IPS-18a (cell line): ENCODE results near the gene ITPR2.

Source experiments
- H3K27ac ChIP-seq: one replicate; pipeline ENCODE4 v1.5.1; 2013; ENCODE audit warnings: low read length
- H3K27me3 ChIP-seq: one replicate; pipeline ENCODE4 v1.6.1; 2013; ENCODE audit warnings: mild to moderate bottlenecking, low read length; ENCODE audit not compliant: control insufficient read depth, insufficient read depth
- H3K36me3 ChIP-seq: one replicate; pipeline ENCODE4 v1.6.1; 2013; ENCODE audit warnings: low read depth, low read length; ENCODE audit not compliant: control insufficient read depth
- H3K4me1 ChIP-seq: one replicate; pipeline ENCODE4 v1.6.1; 2013; ENCODE audit warnings: low read depth, low read length; ENCODE audit not compliant: control insufficient read depth
- H3K4me3 ChIP-seq: one replicate; pipeline ENCODE4 v1.5.1; 2013; ENCODE audit warnings: low read length
- H3K9ac ChIP-seq: one replicate; pipeline ENCODE4 v1.6.1; 2013; ENCODE audit warnings: mild to moderate bottlenecking, low read length, moderate library complexity
- H3K9me3 ChIP-seq: one replicate; pipeline ENCODE4 v1.6.1; 2013; ENCODE audit warnings: low read depth, low read length; ENCODE audit not compliant: control insufficient read depth

Gene ITPR2

GRCh38 chr12:26555139-26555538, 277.9 kb downstream of the ITPR2 start:
- Histone ChIP-seq H3K27me3 (no peaks in the 10 kb centered on the region), H3K9ac (no peak overlapping the region), H3K4me3 (no peak overlapping the region), H3K4me1 (no peaks in the 10 kb centered on the region), H3K36me3 (no peaks in the 10 kb centered on the region), H3K27ac (no peak overlapping the region), H3K9me3 (no peaks in the 10 kb centered on the region)

- Histone ChIP-seq H3K27me3 (no peaks in the 10 kb centered on the region), H3K27ac (no peak overlapping the region), H3K9me3 (no peaks in the 10 kb centered on the region), H3K4me3 (no peak overlapping the region), H3K9ac (no peak overlapping the region), H3K4me1 (no peaks in the 10 kb centered on the region), H3K36me3 (no peaks in the 10 kb centered on the region)
Measured at GRCh38 chr12:26554332-26554731, 278.7 kb downstream of the ITPR2 start.

GRCh38 chr12:26551385-26551784, 281.6 kb downstream of the ITPR2 start:
- Histone ChIP-seq H3K27ac (no peak overlapping the region), H3K9me3 (no peaks in the 10 kb centered on the region), H3K27me3 (no peaks in the 10 kb centered on the region), H3K4me1 (no peaks in the 10 kb centered on the region), H3K4me3 (no peak overlapping the region), H3K36me3 (no peaks in the 10 kb centered on the region), H3K9ac (no peak overlapping the region)

GRCh38 chr12:26548227-26548626, 284.8 kb downstream of the ITPR2 start:
- no peak overlapping the region for H3K27ac ChIP-seq

GRCh38 chr12:26546535-26547314, 286.3 kb downstream of the ITPR2 start:
- no peaks in the 10 kb centered on the region for H3K4me1 ChIP-seq
- no peak overlapping the region for H3K9ac ChIP-seq

More at GRCh38 chr12:26548227-26548626, 284.8 kb downstream of the ITPR2 start:
- no peaks in the 10 kb centered on the region for H3K4me1 ChIP-seq
- H3K9me3 ChIP-seq: peaks cover 6% of the 10 kb centered on the region
- no peaks in the 10 kb centered on the region for H3K27me3 ChIP-seq
- H3K36me3 ChIP-seq: no peaks in the 10 kb centered on the region
- no peak overlapping the region for H3K9ac ChIP-seq
- no peak overlapping the region for H3K4me3 ChIP-seq

GRCh38 chr12:26539131-26539530, 293.9 kb downstream of the ITPR2 start:
- no peaks in the 10 kb centered on the region for H3K9me3 ChIP-seq
- no peak overlapping the region for H3K27ac ChIP-seq
- no peak overlapping the region for H3K4me3 ChIP-seq
- H3K9ac ChIP-seq: no peak overlapping the region
- H3K4me1 ChIP-seq: no peaks in the 10 kb centered on the region
- no peaks in the 10 kb centered on the region for H3K27me3 ChIP-seq
- no peaks in the 10 kb centered on the region for H3K36me3 ChIP-seq

More at GRCh38 chr12:26546535-26547314, 286.3 kb downstream of the ITPR2 start:
- H3K4me3 ChIP-seq: no peak overlapping the region
- no peaks in the 10 kb centered on the region for H3K36me3 ChIP-seq
- peaks cover 6% of the 10 kb centered on the region for H3K9me3 ChIP-seq
- no peaks in the 10 kb centered on the region for H3K27me3 ChIP-seq
- H3K27ac ChIP-seq: no peak overlapping the region

- no peaks in the 10 kb centered on the region for H3K36me3 ChIP-seq
Measured at GRCh38 chr12:26537651-26538050, 295.3 kb downstream of the ITPR2 start.

GRCh38 chr12:26537126-26537525, 295.9 kb downstream of the ITPR2 start:
- Histone ChIP-seq H3K9me3 (no peaks in the 10 kb centered on the region), H3K36me3 (no peaks in the 10 kb centered on the region), H3K27me3 (no peaks in the 10 kb centered on the region), H3K4me1 (no peaks in the 10 kb centered on the region), H3K27ac (no peak overlapping the region), H3K4me3 (no peak overlapping the region), H3K9ac (no peak overlapping the region)

More at GRCh38 chr12:26537651-26538050, 295.3 kb downstream of the ITPR2 start:
- Histone ChIP-seq H3K27ac (no peak overlapping the region), H3K9me3 (no peaks in the 10 kb centered on the region), H3K9ac (no peak overlapping the region), H3K4me1 (no peaks in the 10 kb centered on the region), H3K4me3 (no peak overlapping the region), H3K27me3 (no peaks in the 10 kb centered on the region)

- Histone ChIP-seq H3K36me3 (no peaks in the 10 kb centered on the region), H3K9ac (no peak overlapping the region), H3K27ac (no peak overlapping the region), H3K4me1 (no peaks in the 10 kb centered on the region), H3K9me3 (no peaks in the 10 kb centered on the region), H3K27me3 (no peaks in the 10 kb centered on the region), H3K4me3 (no peak overlapping the region)
Measured at GRCh38 chr12:26535826-26536225, 297.2 kb downstream of the ITPR2 start.

- Histone ChIP-seq H3K9ac (no peak overlapping the region), H3K9me3 (no peaks in the 10 kb centered on the region), H3K36me3 (no peaks in the 10 kb centered on the region), H3K27ac (no peak overlapping the region), H3K27me3 (no peaks in the 10 kb centered on the region), H3K4me3 (no peak overlapping the region), H3K4me1 (no peaks in the 10 kb centered on the region)
Measured at GRCh38 chr12:26534071-26534470, 298.9 kb downstream of the ITPR2 start.

GRCh38 chr12:26533211-26533610, 299.8 kb downstream of the ITPR2 start:
- Histone ChIP-seq H3K27ac (no peak overlapping the region), H3K9me3 (no peaks in the 10 kb centered on the region), H3K9ac (no peak overlapping the region), H3K27me3 (no peaks in the 10 kb centered on the region), H3K4me1 (no peaks in the 10 kb centered on the region), H3K4me3 (no peak overlapping the region), H3K36me3 (no peaks in the 10 kb centered on the region)

- Histone ChIP-seq H3K9ac (no peak overlapping the region), H3K27me3 (no peaks in the 10 kb centered on the region), H3K4me3 (no peak overlapping the region), H3K4me1 (no peaks in the 10 kb centered on the region), H3K27ac (no peak overlapping the region), H3K9me3 (peaks cover 2% of the 10 kb centered on the region), H3K36me3 (no peaks in the 10 kb centered on the region)
Measured at GRCh38 chr12:26530461-26530860, 302.5 kb downstream of the ITPR2 start.
